Heart right ventricle (tissue), 16 donors: Measurements from ENCODE around the gene PIAS4. TPM values are rescaled to one million over a fixed set of nuclear protein-coding genes. Genes with fewer than 3 reads are reported as not detected.

Source experiments
- ATAC-seq, 8 donors: fragments of 200-7000 bp; cut with Tn5 transposase; one replicate each; pipeline ENCODE4 v1.9.1; 2020; ENCODE audit warnings: mild to moderate bottlenecking in 8 of 8, moderate library complexity in 8 of 8, moderate number of reproducible peaks in 1 of 8
- DNase-seq, 2 donors: peaks; one replicate each; pipeline ENCODE4 v3.0.0-alpha.2; 2020
- H3K27ac ChIP-seq, 10 donors: fragments of 200-600 bp; sonication (generic) in 2 of 10; one replicate each; pipeline versions ENCODE4 v1.5.0 to v1.8.0; 2020 to 2022; ENCODE audit warnings: mild to moderate bottlenecking in 3 of 10
- H3K27me3 ChIP-seq, 7 donors: fragments of 200-600 bp; one replicate each; pipeline ENCODE4 v1.8.0; 2021 to 2022; ENCODE audit warnings: mild to moderate bottlenecking in 2 of 7
- H3K36me3 ChIP-seq, 9 donors: fragments of 200-600 bp; sonication (generic) in 1 of 9; one replicate each; pipeline versions ENCODE4 v1.5.0 to v1.8.0; 2020 to 2022; ENCODE audit warnings: mild to moderate bottlenecking in 2 of 9
- H3K4me1 ChIP-seq, 9 donors: fragments of 200-600 bp; sonication (generic) in 1 of 9; one replicate each; pipeline versions ENCODE4 v1.5.0 to v1.8.0; 2020 to 2022; ENCODE audit warnings: mild to moderate bottlenecking in 4 of 9
- H3K4me3 ChIP-seq, 10 donors: fragments of 200-600 bp; sonication (generic) in 2 of 10; one replicate each; pipeline versions ENCODE4 v1.5.0 to v1.8.0; 2020 to 2022; ENCODE audit warnings: mild to moderate bottlenecking in 7 of 10, moderate library complexity in 2 of 10
- H3K9me3 ChIP-seq, 11 donors: fragments of 200-600 bp in 10 of 11; sonication (generic) in 2 of 11; one replicate each; pipeline versions ENCODE4 v1.5.0 to v1.8.0; 2013 to 2022; ENCODE audit warnings: mild to moderate bottlenecking in 2 of 11, control low read depth in 1 of 11, moderate library complexity in 1 of 11
- CTCF ChIP-seq, 9 donors: fragments of 200-600 bp; sonication (generic) in 2 of 9; IDR thresholded peaks; one replicate each; pipeline versions ENCODE4 v1.5.0 to v1.8.0; 2021 to 2022; ENCODE audit warnings: antibody characterized with exemption in 9 of 9, mild to moderate bottlenecking in 5 of 9, moderate library complexity in 1 of 9
- WGBS, 2 donors: extraction: QIAGEN DNeasy Blood & Tissue Kit; methylation state at CpG; one replicate each; pipeline ENCODE4 v1.1.7; 2013; ENCODE audit warnings: inconsistent platforms in 1 of 2; 5-methylcytosine and 5-hydroxymethylcytosine counted together
- intact Hi-C, 10 donors: fragments of 100-400 bp; cut with DNase I; formaldehyde crosslinking; loops; one replicate each; pipeline versions ENCODE4 v1.11.1 to v1.14.2; 2022
- polyA plus RNA-seq, 2 donors: library from polyadenylated mRNA; stranded (reverse); fragments of 200-250 nt; gene quantifications; one replicate each; pipeline ENCODE4 v1.2.3, GENCODE V29; 2013
- total RNA-seq, 10 donors: library from RNA; stranded (reverse); fragmentation: NEBNext Ultra II Directional in 3 of 10; extraction: Animal tissue kit (Norgen Biotek cat#: 25700) in 3 of 10; gene quantifications; one replicate each; pipeline versions ENCODE4 v1.2.1 to v1.2.4, GENCODE V29; 2021 to 2023
- donor health status: Arrhythmogenic right ventricular cardiomyopathy.
- donor health status: ischemic (EF 13 %, LVEDD 7.1; RV severe dilation, severe dysfunction).
- donor health status: healthy with polysubstance abuse.
- donor health status: DM: no; HTN: yes; CAD: no.
- donor health status: DM: no; HTN: no; CAD: no.
- donor health status: ischemic (EF 25% LVEDD 6.9; RV normal size, moderate dysfunction).
- donor health status: ischemic (EF 25% LVEDD 5.7; RV mildly dilated, moderate dysfunction).
- donor health status: healthy.
- donor health status: DM: yes; HTN: yes; CAD: no.
- donor health status: Ischemic cardiomyopathy.
- donor health status: ischemic (EF 35%, LVEDD 5.7; RV mildly dilated, moderate dysfunction).
- donor health status: nonischemic (EF 11% LVEDD 7.7; RV severe dilation, severe dysfunction).
- donor health status: DM: yes; HTN: yes; CAD: no.
- donor health status: PGD.
- donor health status: ischemic (EF 29% LVEDD 5.4; RV normal size, mild dysfunction).
- donor health status: nonischemic (EF 23%, LVEDD 6.1; RV moderate dilation, normal function).

The PIAS4 gene
- total and polyA plus RNA-seq, 12 donors: 8.5 to 22.8 (median 13.4) TPM

- DNase-seq (no peak), ATAC-seq (no peak)
- 97% methylated on average over 78 to 91 of the region's 91 CpGs for WGBS, 2 donors
- peaks cover 32 to 62% (median 54%) of the 10 kb centered on the region in 9 donors for H3K4me1 ChIP-seq
- H3K27ac ChIP-seq: no peak overlapping the region
- no peaks in the 10 kb centered on the region for H3K27me3 ChIP-seq
- no peaks in the 10 kb centered on the region for H3K9me3 ChIP-seq
- intact Hi-C loops: loop anchor here in 1 of 10 donors (5.0 kb wide), 1 partner anchor 42 kb away; no protein-coding TSS in a partner anchor
- TF ChIP-seq CTCF (IDR thresholded peaks at IDR 0.05): no peak
- H3K36me3 ChIP-seq: peaks cover 0 to 71% (median 27%) of the 10 kb centered on the region in 9 donors
- no peak overlapping the region for H3K4me3 ChIP-seq
Observed at GRCh38 chr19:4054441-4055208, 47.1 kb downstream of the PIAS4 start.

- Histone ChIP-seq H3K9me3 (no peaks in the 10 kb centered on the region), H3K27ac (no peak overlapping the region), H3K4me3 (no peak overlapping the region), H3K27me3 (no peaks in the 10 kb centered on the region), H3K4me1 (peaks cover 38 to 64% (median 54%) of the 10 kb centered on the region in 9 donors), H3K36me3 (peaks cover 0 to 66% (median 27%) of the 10 kb centered on the region in 9 donors)
- no peak for TF ChIP-seq CTCF (IDR thresholded peaks at IDR 0.05)
- WGBS, 2 donors: 93 to 96% methylated on average over 20 of the region's 20 CpGs
- DNase-seq (no peak), ATAC-seq (no peak)
- intact Hi-C loops: loop anchor here in 1 of 10 donors (5.0 kb wide), 1 partner anchor 43 kb away; no protein-coding TSS in a partner anchor
Observed at GRCh38 chr19:4055209-4055552, 47.6 kb downstream of the PIAS4 start.

- H3K4me3 ChIP-seq: peak overlapping the region in 9 of 10 donors; percentile 14 to 91 (median 44)
- H3K9me3 ChIP-seq: no peaks in the 10 kb centered on the region
- peak in 4 of 9 donors; percentile 16 to 37 (median 28) for TF ChIP-seq CTCF (IDR thresholded peaks at IDR 0.05)
- peak; percentile 87 for DNase-seq
- peak; percentile 66 to 73 (median 68) for ATAC-seq
- peaks cover 54 to 71% (median 62%) of the 10 kb centered on the region in 9 donors for H3K4me1 ChIP-seq
- peak overlapping the region; percentile 92 to 99 (median 98) for H3K27ac ChIP-seq
- H3K36me3 ChIP-seq: peaks cover 0 to 51% (median 21%) of the 10 kb centered on the region in 9 donors
- 39 to 40% methylated on average over 22 of the region's 22 CpGs for WGBS, 2 donors
- intact Hi-C loops: loop anchor here in 1 of 10 donors (5.0 kb wide), 1 partner anchor 46 kb away; no protein-coding TSS in a partner anchor
- H3K27me3 ChIP-seq: no peaks in the 10 kb centered on the region
Observed at GRCh38 chr19:4057931-4058692, 50.6 kb downstream of the PIAS4 start.
